Upper lobe of left lung (tissue), 6 donors: Measurements from ENCODE around the gene TSHZ1. TPM values are rescaled to one million over a fixed set of nuclear protein-coding genes. Genes with fewer than 3 reads are reported as not detected.

Experiments
- ATAC-seq, 2 donors: fragments of 200-7000 bp; cut with Tn5 transposase; one replicate each; pipeline ENCODE4 v1.9.1; 2022; ENCODE audit warnings: mild to moderate bottlenecking in 2 of 2, moderate library complexity in 2 of 2; ENCODE audit not compliant: low FRiP score in 2 of 2
- DNase-seq, 2 donors: peaks; one replicate each; pipeline ENCODE4 v3.0.0-alpha.2; 2019 to 2020
- H3K27ac ChIP-seq, 4 donors: fragments of 200-600 bp; sonication (generic); one replicate each; pipeline ENCODE4 v1.5.1; 2016 to 2019
- H3K27me3 ChIP-seq, 4 donors: fragments of 200-600 bp; sonication (generic); one replicate each; pipeline ENCODE4 v1.5.1; 2017 to 2019
- H3K36me3 ChIP-seq, 4 donors: fragments of 200-600 bp; sonication (generic); one replicate each; pipeline ENCODE4 v1.5.1; 2016 to 2019
- H3K4me1 ChIP-seq, 4 donors: fragments of 200-600 bp; sonication (generic); one replicate each; pipeline ENCODE4 v1.5.1; 2018 to 2019
- H3K4me3 ChIP-seq, 4 donors: fragments of 200-600 bp; sonication (generic); one replicate each; pipeline ENCODE4 v1.5.1; 2017 to 2019; ENCODE audit warnings: mild to moderate bottlenecking in 2 of 4, moderate library complexity in 1 of 4
- H3K9me3 ChIP-seq, 4 donors: fragments of 200-600 bp; sonication (generic); one replicate each; pipeline ENCODE4 v1.5.1; 2018 to 2019
- EP300 ChIP-seq, 4 donors: sonication (generic); formaldehyde crosslinking; IDR thresholded peaks; one replicate each; pipeline ENCODE4 v1.5.1; 2017; ENCODE audit warnings: antibody characterized with exemption in 4 of 4, control low read depth in 2 of 4
- POLR2A ChIP-seq, 4 donors: fragments of 450-650 bp; IDR thresholded peaks; one replicate each; pipeline ENCODE4 v1.5.1; 2016 to 2017; ENCODE audit warnings: antibody characterized with exemption in 4 of 4, mild to moderate bottlenecking in 2 of 4
- POLR2AphosphoS5 ChIP-seq, 2 donors: sonication (generic); formaldehyde crosslinking; IDR thresholded peaks; one replicate each; pipeline ENCODE4 v1.5.1; 2017; ENCODE audit warnings: antibody characterized with exemption in 2 of 2
- whole genome bisulfite sequencing, 2 donors: methylation state at CpG; one replicate each; pipeline ENCODE4 v1.1.5; 2017 to 2018; 5-methylcytosine and 5-hydroxymethylcytosine counted together
- total RNA-seq, 6 donors: library from RNA; depleted of rRNA in 4 of 6; stranded (reverse); fragments of >200 nt in 4 of 6; gene quantifications; one replicate each; pipeline versions ENCODE4 v1.1.0 to v1.2.1, GENCODE V29; 2016 to 2021
- TF ChIP-seq, protein P1 (sequence below), 6 experiments: fragments of 450-650 bp in 4 of 6; fragments of 200-600 bp in 2 of 6; sonication (generic) in 2 of 6; IDR thresholded peaks; one replicate each; pipeline ENCODE4 v1.5.1; 2016 to 2019; ENCODE audit warnings: antibody characterized with exemption in 6 of 6
- donor health status: DM: no; HTN: no; CAD: no; lungs with moderate emphysema.
- donor health status: DM: no; HTN: yes; CAD: no; lungs with severe emphysema.

The TSHZ1 gene
- total RNA-seq, 6 donors from 2014 or later, result 9.1 to 16.5 (median 14.3) TPM

DNA sequence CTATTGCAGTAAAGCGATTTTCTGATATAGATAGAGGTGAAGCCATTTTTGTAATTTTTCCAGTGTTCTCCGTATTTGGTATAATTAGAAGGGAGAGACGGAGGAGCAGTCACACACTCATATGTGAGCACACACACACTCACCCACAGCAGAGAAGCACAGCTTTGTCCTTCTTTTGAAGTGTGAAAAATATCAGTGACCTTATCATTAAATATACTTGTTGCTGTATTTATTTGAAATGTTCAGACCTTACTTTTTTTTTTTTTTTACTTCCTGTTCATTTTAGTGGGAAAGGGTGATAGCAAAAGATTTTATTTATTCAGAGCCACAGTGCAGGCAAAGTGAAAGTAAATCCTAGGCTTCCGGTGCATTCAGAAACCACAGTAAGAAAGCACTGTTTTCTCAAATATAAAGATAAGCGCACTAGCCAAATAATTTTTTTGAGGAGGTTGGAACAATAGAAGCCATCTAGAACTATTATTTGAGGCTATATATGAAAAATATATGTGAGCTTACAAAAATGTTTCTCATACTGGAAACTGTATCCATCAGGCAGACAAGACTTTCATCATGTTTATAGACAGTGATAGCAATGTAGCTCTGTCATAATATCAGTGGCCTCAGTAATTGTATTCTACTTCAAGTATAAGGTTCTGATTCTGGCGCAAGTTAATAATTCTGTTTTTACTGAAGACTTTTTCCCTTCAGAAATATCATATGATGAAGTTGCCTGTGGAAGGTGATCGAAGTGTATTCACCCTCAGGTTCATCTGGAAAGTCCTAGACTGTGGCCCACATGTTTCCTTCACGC lies 37.2 kb downstream of the TSHZ1 start:
- Histone ChIP-seq H3K4me3 (peak overlapping the region in 3 of 4 donors; percentile 35 to 48 (median 45)), H3K4me1 (peaks cover 11 to 28% (median 18%) of the 10 kb centered on the region in 4 donors), H3K27me3 (no peaks in the 10 kb centered on the region), H3K9me3 (no peaks in the 10 kb centered on the region), H3K27ac (peak overlapping the region; percentile 52 to 83 (median 77)), H3K36me3 (no peaks in the 10 kb centered on the region)
- TF ChIP-seq POLR2A (IDR thresholded peaks at IDR 0.05) (no peak), EP300 (IDR thresholded peaks at IDR 0.05) (no peak), POLR2AphosphoS5 (IDR thresholded peaks at IDR 0.05) (no peak)
- TF ChIP-seq, protein P1, sequence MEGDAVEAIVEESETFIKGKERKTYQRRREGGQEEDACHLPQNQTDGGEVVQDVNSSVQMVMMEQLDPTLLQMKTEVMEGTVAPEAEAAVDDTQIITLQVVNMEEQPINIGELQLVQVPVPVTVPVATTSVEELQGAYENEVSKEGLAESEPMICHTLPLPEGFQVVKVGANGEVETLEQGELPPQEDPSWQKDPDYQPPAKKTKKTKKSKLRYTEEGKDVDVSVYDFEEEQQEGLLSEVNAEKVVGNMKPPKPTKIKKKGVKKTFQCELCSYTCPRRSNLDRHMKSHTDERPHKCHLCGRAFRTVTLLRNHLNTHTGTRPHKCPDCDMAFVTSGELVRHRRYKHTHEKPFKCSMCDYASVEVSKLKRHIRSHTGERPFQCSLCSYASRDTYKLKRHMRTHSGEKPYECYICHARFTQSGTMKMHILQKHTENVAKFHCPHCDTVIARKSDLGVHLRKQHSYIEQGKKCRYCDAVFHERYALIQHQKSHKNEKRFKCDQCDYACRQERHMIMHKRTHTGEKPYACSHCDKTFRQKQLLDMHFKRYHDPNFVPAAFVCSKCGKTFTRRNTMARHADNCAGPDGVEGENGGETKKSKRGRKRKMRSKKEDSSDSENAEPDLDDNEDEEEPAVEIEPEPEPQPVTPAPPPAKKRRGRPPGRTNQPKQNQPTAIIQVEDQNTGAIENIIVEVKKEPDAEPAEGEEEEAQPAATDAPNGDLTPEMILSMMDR (IDR thresholded peaks at IDR 0.05), result no peak
- DNase-seq (no peak), ATAC-seq (peak in 1 of 2 donors; percentile 61)
- 30 to 31% methylated on average over 8 of the region's 8 CpGs for WGBS, 2 donors

DNA sequence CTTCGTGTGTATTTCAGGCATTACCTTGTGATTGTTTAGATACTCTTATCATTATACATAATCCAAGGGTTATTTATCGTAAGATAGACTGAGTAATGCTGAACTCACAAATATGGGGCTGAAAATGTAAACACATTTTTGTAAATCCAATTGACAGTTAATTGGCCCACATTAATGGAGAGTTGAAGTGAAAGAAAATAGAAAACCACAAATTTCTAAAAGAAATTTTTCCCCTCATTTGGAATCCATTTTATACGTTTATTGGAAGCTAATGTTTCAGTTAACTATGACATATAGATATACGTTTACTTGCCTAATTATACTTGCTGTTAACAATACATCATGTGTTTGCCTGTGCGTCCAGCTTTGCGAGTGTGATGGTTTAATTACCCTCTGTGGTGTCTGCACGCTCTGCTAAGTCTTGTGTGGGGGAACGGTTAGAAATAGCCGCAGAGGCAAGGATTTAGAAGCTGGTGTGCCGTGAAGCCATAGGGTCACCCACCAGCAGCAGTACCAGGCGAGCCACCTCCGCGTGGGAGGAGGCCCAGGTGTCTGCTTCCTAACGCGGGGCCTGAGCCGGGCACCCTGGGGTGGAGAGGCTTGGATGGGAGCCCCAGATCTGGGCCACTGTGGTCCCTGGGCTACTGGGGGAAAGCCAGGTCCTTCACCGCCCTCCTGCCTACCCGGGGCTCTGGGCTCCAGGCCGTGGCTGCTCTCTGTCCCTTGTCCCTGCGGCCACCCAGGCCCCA lies 38.0 kb downstream of the TSHZ1 start:
- peak overlapping the region in 3 of 4 donors; percentile 35 to 48 (median 45) for H3K4me3 ChIP-seq
- TF ChIP-seq POLR2AphosphoS5 (IDR thresholded peaks at IDR 0.05) (no peak), POLR2A (IDR thresholded peaks at IDR 0.05) (no peak), EP300 (IDR thresholded peaks at IDR 0.05) (no peak)
- TF ChIP-seq, protein P1 (IDR thresholded peaks at IDR 0.05), result no peak
- no peaks in the 10 kb centered on the region for H3K36me3 ChIP-seq
- ATAC-seq, result peak in 1 of 2 donors; percentile 8
- peak in 1 of 2 donors; percentile 64 for DNase-seq
- no peaks in the 10 kb centered on the region for H3K27me3 ChIP-seq
- H3K4me1 ChIP-seq, result peaks cover 11 to 32% (median 20%) of the 10 kb centered on the region in 4 donors
- WGBS, 2 donors, result 82 to 87% methylated on average over 15 to 20 of the region's 20 CpGs
- peak overlapping the region; percentile 52 to 83 (median 77) for H3K27ac ChIP-seq
- no peaks in the 10 kb centered on the region for H3K9me3 ChIP-seq

DNA sequence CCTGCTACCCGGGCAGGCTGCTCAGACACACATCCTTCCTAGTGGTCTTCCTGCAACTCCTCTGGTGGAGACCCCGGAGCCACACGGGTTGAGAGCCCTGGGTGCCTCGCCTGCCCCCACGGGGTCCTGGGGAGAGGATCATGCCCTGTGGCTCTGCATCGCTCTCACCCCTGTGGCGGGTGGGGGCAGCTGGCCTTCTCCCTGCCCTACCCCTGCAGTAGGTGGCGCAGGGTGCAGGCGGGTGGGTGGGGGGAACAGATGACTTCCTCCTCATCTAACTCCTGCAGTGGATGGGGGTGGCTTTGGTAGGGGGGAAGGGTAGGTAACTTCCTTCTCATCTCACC lies 38.5 kb downstream of the TSHZ1 start:
- peak overlapping the region; percentile 36 to 83 (median 77) for H3K27ac ChIP-seq

GRCh38 chr18:75249672-75250470 lies 39.3 kb downstream of the TSHZ1 start:
- H3K27me3 ChIP-seq, result no peaks in the 10 kb centered on the region
- TF ChIP-seq, protein P1 (IDR thresholded peaks at IDR 0.05), result no peak
- TF ChIP-seq POLR2AphosphoS5 (IDR thresholded peaks at IDR 0.05), result no peak
- no peak for TF ChIP-seq EP300 (IDR thresholded peaks at IDR 0.05)
- TF ChIP-seq POLR2A (IDR thresholded peaks at IDR 0.05), result no peak
- no peaks in the 10 kb centered on the region for H3K36me3 ChIP-seq
- no peak overlapping the region for H3K4me3 ChIP-seq
- peak overlapping the region in 3 of 4 donors; percentile 72 to 83 (median 82) for H3K27ac ChIP-seq
- no peaks in the 10 kb centered on the region for H3K9me3 ChIP-seq
- no peak for DNase-seq
- 71 to 75% methylated on average over 7 to 18 of the region's 18 CpGs for WGBS, 2 donors
- peak; percentile 22 to 66 for ATAC-seq
- peaks cover 11 to 36% (median 24%) of the 10 kb centered on the region in 4 donors for H3K4me1 ChIP-seq

More for the DNA sequence above, 38.5 kb downstream of the TSHZ1 start:
- Histone ChIP-seq H3K27me3 (no peaks in the 10 kb centered on the region), H3K4me1 (peaks cover 11 to 36% (median 22%) of the 10 kb centered on the region in 4 donors), H3K4me3 (no peak overlapping the region), H3K36me3 (no peaks in the 10 kb centered on the region), H3K9me3 (no peaks in the 10 kb centered on the region)
- DNase-seq (no peak), ATAC-seq (peak in 1 of 2 donors; percentile 55)
- WGBS, 2 donors, result 95 to 100% methylated on average over 1 to 9 of the region's 9 CpGs
- TF ChIP-seq, protein P1 (IDR thresholded peaks at IDR 0.05), result no peak
- no peak for TF ChIP-seq EP300 (IDR thresholded peaks at IDR 0.05)
